ENCODE data around the gene CHPF2.

DNA sequence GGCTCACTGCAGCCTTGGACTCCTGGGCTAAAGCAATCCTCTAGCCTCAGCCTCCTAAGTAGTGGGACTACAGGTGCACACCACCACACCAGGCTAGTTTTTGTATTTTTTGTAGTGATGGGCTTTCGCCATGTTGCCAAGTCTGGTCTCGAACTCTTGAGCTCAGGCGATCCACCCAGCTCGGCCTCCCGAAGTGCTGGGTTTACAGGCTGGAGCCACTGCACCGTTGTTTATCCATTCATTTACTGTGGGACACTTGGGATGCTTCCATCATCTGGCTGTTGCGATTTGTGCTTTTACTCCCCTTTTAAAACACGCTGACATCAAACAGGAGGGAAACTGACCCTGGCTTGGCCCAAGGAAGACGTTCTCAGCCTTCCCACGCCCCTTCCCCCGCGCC lies 46.7 kb downstream of the CHPF2 start:
- TF ChIP-seq, protein P1, sequence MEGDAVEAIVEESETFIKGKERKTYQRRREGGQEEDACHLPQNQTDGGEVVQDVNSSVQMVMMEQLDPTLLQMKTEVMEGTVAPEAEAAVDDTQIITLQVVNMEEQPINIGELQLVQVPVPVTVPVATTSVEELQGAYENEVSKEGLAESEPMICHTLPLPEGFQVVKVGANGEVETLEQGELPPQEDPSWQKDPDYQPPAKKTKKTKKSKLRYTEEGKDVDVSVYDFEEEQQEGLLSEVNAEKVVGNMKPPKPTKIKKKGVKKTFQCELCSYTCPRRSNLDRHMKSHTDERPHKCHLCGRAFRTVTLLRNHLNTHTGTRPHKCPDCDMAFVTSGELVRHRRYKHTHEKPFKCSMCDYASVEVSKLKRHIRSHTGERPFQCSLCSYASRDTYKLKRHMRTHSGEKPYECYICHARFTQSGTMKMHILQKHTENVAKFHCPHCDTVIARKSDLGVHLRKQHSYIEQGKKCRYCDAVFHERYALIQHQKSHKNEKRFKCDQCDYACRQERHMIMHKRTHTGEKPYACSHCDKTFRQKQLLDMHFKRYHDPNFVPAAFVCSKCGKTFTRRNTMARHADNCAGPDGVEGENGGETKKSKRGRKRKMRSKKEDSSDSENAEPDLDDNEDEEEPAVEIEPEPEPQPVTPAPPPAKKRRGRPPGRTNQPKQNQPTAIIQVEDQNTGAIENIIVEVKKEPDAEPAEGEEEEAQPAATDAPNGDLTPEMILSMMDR (IDR thresholded peaks at IDR 0.05), result no peak
- no peak for TF ChIP-seq ZFX (IDR thresholded peaks at IDR 0.05; ENCODE audit: borderline replicate concordance)

Measured in 22Rv1 (cell line).